Stimulated activated CD4-positive, alpha-beta T cell treated with anti-CD3 and anti-CD28 coated beads, Interleukin-12 subunit alpha, Interleukin-12 subunit beta, amount 100 ng/mL, for 4 hours (primary cell): ENCODE measurements around the gene ST7.
A peak's percentile ranks its signal among the peaks of the same experiment; 100 is the strongest.
"Not testable (repeated sequence)": the region's sequence is repeated elsewhere in the genome, so short reads cannot be mapped to it uniquely, and the experiment has no call there.

Experiments used
- DNase-seq: peaks from one replicate; pipeline ENCODE4 v3.0.0-alpha.2; 2020

Gene ST7

DNA sequence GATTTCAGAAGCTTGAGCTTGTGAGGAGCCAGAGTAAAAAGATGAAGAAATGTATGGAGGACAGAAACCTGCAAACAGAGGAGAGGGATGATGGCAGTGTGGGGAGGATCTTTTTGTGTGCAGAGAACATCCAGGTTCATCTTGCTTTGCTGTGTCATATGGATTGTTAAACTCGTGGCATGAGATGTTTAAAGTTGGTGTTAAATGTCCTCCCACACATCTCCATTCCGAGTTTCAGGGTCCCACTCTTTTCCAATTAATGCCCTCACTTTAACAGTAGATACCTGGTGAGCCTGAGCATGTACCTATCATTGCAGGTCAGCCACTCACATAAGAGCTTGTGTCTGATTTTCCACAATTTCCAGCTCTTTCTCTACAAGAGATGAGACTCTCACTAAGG, 147.7 kb downstream of the ST7 start:
- DNase-seq, result no peak

DNA sequence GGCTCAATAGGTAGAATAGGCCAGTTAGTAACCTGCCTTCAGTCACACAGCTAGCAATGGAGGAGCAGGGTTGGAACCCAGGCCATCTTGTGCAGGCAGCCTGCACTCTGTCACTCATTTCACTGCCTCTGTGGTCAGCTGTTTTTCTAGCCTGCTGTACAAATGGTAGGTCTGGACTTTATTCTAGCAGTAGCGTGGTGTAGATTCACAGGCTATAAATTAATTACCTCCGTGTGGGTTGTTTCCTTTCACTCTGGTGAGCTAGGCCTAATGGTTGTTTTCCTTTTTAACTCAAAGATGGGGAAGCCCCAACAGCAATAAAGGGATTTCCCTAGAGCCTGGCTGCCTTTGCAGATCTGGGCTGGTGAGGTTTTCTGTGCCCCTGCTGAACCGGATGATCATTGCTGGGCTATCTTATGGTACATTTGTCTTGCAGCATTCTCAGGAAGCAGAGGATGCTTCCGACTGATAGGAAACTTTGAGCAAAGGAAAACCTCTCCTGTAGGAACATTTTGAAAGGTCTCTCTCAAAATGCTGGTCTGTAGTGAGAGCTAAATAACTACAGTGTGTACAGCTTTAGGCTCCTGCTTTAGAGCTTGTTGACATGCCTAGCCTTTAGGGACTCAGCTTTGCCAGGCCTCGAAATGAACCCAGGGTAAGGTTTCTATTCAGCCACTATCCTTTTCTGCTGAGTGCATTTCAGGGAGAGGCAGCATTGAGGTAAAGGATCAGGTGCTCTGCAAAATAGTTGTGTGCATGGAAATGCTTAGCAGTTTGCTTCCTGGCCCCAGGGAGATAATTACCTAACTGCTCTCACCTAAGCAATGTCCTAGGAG, 157.4 kb downstream of the ST7 start:
- peak; percentile 33 for DNase-seq

DNA sequence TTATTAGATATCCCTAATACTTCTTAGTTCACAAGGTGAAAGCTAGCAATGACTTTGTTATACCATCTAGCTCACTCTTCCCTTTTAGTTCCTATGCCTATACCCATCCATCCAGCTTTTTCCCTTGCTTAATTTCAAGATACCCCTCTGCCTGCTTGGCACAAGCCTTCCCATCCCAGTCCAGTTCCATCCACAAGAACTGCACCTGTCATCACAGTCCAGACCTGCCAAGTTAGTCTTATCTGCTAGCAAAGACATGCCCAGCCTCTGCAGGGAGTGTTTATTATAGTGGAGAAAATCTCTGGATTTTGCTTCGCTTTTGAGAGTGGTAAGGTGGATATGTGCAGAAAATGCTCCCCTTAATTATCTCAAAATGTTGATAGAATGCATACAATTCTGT, 158.2 kb downstream of the ST7 start:
- no peak for DNase-seq

DNA sequence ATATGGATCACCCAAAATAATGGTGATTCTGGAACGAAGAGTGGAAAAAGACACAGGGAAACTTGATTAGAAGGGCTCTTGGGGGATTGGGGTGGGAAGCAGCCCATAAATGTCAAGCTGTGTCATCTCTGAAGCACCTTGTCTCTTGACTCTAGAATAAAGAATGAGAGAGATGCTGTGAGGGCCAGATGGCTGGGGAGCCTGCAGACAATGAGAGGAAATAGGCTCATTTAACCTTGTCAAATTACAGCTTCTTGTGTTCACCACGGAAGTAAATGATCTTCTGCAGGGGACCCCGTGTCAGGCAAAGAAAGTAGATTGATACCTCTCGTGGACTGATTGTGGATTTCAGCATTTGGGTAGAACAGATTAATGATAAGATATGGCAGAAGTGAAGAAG, 159.3 kb downstream of the ST7 start:
- no peak for DNase-seq

DNA sequence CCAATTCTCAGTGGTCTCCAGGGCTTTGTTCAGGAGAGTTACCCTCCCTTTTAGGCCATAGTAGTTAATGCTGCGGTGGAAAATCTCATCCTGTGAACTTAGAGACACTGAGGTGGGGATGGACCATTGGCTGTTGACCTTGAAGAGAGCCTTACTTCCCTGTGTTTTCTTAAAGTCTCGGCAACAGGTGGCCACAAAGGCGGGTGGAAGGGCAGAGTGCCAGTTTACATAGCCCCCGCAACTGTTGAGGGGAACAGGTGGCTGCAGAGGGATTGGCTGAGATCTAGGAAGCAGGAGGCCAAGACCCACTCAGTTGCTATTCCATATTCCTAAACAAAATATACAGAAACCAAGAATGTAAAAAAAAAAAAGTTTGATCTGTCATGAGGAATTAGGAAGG, 160.6 kb downstream of the ST7 start:
- DNase-seq, result no peak

DNA sequence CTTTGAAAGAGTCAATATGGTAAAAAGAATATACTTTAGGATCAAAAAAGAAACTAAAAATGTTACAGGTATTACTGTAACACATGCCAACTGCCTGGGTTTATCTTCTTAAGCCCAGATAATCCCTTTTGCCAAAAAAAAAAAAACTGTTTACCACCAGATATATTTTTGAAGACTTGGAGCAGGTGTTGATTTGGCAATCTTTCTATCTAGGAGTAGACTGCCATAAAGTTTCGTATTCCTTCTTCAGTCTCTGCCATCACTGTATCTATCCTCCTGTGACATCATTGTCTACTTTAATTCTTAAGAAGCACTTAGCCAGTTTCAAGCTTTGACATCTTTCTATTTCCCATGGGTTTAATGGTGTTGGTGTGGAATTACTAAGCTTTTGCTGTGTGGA, 161.0 kb downstream of the ST7 start:
- DNase-seq, result no peak

DNA sequence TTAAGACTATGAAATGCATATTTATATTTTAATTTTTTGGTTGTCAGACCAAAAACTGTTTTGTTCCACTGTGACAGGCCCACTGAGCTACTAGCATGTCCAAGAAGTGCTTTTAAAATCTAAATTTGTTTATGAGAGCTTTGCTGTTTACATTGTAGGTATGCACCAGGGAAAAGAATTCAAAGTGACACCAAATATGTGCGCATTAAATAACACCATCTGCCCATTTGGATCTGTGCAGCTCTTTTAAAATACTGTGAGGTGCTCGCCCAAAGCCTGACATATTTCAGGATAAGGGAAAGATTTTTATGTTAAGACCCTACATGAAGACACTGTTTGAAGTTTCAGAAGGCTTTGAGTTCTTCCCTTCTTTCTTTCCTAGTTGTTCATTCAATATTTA, 162.9 kb downstream of the ST7 start:
- DNase-seq, result no peak

DNA sequence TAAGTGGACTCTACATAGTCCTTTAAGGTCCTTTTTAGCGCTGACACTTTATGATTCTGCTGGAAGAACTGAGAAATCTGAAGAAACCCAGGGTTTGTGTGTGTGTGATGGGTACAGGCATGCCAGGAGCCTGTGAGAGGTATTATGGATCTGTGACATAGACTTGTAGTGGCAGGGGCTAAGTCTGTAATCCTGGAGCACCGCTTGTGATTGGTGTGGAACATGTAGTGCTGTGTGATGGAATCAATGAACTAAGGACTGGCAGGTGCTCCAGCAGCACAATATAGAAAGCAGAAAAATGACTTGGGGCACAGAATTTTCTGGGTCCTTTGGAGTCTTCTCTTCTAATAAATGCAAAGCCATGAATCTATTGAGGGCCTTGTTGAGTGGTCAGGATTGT, 163.9 kb downstream of the ST7 start:
- DNase-seq, result no peak

DNA sequence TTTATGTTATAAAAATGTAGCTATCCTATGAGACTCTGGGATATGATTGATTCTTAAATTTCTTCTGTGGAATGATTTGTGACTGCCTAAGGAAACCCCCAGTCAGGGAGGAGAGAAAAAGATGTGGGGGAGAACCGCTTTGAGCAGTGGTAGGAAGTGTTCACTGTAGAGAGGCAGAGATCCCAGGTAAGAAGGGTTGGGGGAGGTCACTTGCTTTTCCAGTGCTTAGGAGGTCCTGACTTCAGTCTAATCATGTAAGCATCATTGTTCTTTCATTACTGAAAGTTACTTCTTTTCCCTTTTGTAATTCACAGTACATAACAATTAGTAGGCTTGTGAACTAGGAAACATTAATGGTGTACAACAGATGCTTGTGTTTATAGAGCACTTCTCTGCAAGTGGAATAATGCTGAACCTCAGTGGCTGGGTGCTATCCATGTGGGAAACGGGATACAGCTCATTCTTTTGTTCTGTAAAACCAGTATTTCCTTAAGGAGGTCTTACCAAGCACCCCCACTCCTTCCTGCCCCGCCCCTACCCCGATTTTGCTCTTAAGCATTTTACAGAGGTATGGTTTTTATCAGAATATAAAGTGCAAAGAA, 165.4 kb downstream of the ST7 start:
- no peak for DNase-seq

DNA sequence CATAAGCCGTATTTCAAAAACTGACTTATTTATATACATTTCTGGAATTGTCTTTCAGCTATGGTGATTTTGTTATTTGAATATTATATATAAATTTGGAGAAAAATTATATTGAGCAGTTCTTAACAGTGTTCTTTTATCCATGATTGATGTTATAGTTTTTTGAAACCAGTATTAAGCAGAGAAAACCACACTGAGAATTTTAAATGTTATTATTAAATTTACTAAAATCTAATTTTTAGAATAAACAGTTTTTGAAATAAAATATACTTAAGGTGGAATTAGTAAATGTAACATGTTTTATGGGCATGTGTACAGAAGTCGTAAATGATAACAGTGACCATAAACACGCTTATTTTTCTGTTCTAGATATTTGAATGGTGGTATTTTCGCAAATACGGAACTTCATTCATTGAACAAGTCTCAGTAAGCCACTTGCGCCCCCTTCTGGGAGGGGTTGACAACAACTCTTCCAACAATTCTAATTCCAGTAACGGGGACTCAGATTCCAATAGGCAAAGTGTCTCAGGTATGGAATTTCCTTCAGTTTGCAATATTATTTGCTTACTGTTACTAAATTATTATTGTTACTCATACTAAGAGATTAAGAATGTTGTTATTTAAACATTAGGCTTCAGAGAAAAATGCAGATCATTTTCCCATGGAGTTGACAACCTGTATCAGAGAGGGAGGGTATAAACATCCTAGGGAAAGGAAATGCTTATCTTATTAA, 166.1 kb downstream of the ST7 start:
- DNase-seq, result peak; percentile 75

DNA sequence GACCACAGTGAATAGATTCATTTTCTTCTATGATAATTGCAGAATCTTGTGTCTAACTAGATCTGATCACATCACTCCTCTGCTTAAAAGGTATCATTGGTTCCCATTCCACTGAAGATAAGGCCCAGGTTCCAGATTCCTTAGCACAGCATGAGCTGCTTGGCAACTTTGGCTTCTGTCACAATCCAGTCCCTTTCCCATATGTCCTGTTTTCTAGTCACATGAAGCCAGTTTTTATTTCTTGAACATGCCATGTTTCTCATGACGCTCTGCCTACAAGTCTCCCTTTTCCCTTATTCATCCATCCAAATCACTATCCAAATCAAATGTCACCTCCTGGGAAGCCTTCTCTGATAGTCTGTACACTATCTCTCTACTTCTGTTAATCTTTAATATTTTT, 167.0 kb downstream of the ST7 start:
- not testable (repeated sequence) for DNase-seq

DNA sequence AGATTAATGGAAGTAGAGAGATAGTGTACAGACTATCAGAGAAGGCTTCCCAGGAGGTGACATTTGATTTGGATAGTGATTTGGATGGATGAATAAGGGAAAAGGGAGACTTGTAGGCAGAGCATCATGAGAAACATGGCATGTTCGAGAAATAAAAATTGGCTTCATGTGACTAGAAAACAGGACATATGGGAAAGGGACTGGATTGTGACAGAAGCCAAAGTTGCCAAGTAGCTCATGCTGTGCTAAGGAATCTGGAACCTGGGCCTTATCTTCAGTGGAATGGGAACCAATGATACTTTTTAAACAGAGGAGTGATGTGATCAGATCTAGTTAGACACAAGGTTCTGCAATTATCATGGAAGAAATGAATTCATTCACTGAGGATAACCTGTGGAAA, 168.7 kb downstream of the ST7 start:
- not testable (repeated sequence) for DNase-seq

DNA sequence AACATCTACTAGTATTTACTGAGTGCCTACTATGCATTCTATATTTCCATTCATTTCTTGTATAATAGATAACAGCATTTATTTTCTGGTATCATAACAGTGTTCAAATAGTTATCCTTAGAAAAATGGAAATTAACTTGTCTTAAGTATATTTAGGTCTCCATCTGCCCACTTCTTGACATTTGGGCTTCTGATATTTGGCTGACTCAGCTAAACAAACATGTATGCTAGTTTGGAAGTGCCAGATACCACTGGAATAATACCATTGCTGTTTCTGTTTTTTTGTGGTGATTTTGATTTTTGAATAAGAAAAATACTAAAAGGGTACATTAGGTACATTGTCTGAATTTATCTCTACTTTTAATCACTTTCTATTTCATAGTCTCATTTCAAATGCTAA, 169.2 kb downstream of the ST7 start:
- DNase-seq, result no peak

DNA sequence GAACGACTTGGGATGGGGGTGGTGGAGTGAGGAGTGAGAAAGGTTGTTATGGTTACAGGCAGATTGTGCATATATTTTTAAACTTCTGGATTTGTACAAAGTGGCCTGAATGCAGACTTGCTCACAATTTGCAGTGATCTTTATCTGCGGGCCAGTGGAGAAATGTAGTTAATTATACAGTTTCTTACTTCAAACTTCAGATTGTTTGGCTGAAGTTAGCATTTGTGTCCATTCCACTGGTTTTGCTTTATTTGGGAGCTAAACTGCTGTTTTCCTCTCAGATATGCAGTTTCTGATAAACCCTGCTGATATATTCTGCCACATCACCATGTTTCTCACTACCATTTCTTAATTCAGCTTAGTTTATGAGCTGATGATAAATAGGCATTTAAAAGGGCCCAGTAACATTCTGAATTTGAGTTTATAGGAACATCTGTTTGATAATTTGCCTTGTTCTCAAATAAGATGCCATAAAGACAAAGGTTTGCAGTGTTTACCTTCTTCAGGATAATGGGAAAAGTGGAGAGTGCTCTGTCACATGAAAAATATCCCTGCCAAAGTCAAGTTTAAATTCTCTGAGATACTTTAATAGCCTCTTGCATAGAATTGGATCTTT, 170.1 kb downstream of the ST7 start:
- no peak for DNase-seq

DNA sequence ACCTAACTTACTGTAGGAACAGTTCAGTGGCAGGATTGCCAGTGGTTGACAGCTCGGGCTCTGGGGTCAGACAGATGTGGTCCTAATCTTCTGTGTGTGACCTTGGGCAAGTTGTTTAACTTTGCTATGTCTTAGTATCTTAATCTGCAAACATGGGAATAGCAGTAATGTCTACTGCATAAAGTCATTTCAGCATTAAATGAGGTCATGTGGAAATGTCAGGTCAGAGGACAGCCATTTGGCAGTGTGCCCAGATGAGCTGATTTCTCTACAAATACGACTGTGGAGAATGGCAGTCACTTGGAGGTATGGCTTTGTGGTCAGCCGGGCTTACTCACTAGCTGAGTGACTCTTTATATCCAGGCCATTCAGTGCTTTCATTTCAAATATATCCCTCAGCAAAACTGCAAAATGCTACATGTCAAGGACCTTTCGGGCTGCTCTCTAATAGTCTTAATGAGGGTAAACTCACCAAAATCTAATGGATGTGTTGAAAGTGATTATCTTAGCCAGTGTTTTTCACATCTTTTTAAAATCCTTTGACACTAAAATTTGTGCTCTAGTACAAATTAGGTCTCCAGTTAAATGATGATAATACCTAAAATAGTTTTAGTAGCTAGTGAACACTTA, 171.4 kb downstream of the ST7 start:
- peak; percentile 21 for DNase-seq

DNA sequence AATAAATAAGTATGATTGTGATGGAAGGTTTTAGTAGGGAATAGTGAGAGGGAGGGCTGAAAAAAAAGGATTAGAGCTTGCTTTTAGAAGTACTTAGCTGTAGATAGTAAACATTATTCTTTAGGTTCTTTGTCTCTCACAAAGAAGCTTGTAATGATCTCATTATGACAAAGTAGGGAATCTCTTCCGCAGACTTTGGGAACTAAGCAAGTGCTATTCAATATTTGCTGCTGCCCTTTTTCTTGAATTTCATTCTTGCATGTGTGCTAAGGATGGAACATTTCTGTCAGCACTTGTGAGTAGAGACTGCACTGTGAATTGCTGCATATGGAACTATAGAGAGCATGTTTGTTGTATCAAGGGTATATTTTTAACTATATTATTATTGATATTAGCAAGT, 173.4 kb downstream of the ST7 start:
- DNase-seq, result no peak

DNA sequence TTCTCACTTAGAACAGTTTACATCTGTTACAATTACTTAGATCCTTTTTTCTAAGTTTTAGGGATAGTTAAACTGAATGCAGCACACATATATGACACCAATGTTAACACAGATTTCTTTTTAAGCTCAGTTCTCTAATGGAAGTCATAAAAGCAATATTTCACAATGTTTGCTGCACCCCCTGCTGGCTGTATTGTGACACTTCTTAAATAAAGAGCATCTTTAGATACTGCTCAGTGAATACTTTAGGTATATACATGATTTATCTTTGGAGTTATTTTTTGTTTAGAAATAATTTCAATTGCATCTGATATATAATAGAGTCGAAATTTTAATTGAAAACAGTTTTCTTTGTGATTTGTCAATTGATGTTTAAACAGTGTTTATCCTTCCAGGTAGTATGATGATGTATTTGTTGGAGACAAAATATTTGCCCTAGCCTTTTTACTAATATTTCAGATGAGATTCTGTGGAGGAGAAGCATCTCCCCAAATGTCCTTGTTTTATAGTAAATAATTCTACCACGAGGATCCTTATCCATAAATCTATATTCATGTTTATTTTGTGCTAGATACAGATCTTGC, 174.4 kb downstream of the ST7 start:
- DNase-seq, result peak; percentile 40

DNA sequence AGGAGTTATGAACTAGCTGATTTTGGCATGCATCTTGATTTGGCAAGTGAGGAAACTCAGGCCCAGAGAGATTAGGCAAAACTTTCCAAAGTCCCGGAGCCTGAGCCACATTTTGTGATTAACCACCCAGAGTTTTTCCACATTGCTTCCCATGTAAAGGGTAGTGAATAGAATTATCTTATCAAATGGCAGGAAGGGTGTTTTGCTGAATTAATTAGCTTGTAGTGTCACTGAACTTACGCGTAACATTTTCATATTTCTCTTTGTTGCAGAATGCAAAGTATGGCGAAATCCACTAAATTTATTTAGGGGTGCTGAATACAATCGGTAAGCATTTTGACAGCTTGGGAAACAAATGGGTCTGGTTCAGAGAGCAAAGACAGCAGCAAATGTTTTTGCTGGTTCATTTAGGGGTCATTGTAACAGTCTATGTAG, 176.2 kb downstream of the ST7 start:
- DNase-seq, result no peak

DNA sequence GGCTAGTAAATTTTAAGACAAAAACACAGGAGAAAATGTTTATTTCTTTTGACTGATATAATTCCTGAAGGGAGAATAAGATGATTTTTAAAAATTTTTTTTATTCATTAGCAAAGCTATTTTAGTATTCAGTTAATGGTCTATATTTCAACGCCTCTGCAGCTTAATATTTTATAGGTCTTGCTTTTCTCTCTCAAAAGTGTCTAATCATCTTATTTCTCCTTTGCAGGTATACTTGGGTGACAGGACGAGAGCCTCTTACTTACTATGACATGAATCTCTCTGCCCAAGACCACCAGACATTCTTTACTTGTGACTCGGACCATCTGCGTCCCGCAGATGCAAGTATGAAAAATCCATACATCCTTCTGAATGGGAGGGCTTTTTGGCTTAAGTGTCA, 177.0 kb downstream of the ST7 start:
- DNase-seq, result no peak

DNA sequence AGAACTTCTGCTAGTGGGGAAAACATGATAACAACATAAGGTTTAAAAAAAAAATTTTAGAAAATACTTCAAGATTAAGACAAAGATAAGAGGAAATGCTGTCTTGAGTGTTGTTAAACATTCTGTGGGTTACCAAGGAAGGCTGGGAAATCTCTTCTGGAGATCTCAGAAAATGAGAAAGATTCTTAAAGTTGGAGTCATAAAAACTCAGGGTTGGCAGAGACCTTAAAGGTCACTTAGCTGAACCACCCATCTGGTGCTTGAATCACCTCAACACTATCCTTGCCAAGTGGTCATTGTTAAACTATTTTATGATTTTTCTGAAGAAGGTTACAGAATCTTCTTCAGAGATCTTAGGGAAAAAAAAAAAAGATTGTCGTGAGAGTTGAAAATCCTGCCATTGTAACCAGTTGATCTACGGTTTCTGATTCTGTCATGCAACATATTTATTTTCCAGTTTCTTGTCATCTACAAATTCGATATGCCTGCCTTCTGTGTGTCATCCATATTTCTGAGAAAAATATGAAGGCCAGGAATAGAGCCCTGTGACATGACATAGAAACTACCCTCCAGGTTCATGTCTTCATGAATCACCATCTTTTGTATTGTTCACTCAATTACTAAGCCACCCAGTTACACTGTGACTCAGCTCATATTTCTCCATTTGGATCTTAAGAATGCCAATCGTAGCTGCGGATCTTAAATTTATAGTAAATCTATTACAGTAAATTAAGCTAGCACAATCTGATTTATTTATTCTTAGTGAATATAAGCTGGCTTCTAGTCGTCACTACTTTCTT, 179.2 kb downstream of the ST7 start:
- DNase-seq, result no peak

DNA sequence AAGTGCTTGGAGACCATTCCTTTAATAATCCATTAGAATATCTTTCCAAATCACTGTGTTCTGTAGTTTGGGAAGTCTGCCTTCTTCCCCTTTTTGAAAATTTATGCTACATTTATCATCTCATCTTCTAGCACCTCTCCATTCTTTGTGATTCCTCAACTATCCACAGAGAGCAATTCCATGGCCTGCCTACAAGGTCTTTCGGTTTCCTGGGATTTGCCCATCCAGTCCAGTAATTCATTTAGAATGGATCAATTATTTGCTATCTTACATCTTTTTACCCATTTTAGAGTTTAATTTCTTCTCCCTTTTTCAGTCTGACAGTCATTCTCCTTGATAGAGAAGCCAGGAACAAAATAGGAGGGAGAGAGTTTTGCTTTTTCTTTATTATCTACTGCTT, 179.8 kb downstream of the ST7 start:
- no peak for DNase-seq

DNA sequence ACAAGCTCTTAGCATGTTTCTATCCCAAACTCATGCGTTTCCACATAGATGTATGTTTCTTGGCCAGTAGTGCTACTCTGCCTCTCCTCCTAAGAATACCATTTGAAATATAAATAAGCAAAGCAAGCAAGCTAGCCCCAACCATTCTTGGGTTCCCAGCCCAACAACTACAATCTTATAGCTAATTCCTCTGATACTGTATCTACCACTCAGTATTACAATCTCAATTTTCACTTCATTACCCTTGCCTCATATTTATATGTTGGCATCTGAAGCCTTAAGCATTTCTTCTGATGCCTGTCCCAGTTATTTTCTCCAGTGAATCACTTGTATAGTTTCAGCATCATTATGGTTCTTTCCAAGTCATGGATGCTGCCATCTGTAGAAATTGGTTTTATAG, 181.1 kb downstream of the ST7 start:
- DNase-seq, result no peak
